Upper lobe of right lung (tissue), 1 donor: ENCODE data around the gene IRF2BP1. TPM values are rescaled to one million over a fixed set of nuclear protein-coding genes. Genes with fewer than 3 reads are reported as not detected.
A peak's percentile ranks its signal among the peaks of the same experiment; 100 is the strongest.

Experiments used
- ATAC-seq: fragments of 200-7000 bp; cut with Tn5 transposase; one replicate; pipeline ENCODE4 v1.9.1; 2020; ENCODE audit warnings: mild to moderate bottlenecking, moderate library complexity
- DNase-seq: peaks from one replicate; pipeline ENCODE4 v3.0.0-alpha.2; 2020
- H3K27ac ChIP-seq: fragments of 200-600 bp; one replicate; pipeline ENCODE4 v1.8.0; 2022
- H3K27me3 ChIP-seq: fragments of 200-600 bp; one replicate; pipeline ENCODE4 v1.8.0; 2022; ENCODE audit warnings: mild to moderate bottlenecking
- H3K36me3 ChIP-seq: fragments of 200-600 bp; one replicate; pipeline ENCODE4 v1.8.0; 2022
- H3K4me1 ChIP-seq: fragments of 200-600 bp; one replicate; pipeline ENCODE4 v1.8.0; 2022
- H3K4me3 ChIP-seq: fragments of 200-600 bp; one replicate; pipeline ENCODE4 v1.8.0; 2022; ENCODE audit warnings: mild to moderate bottlenecking
- H3K9me3 ChIP-seq: fragments of 200-600 bp; one replicate; pipeline ENCODE4 v1.8.0; 2022
- intact Hi-C: fragments of 100-400 bp; cut with DNase I; formaldehyde crosslinking; loops from one replicate; pipeline ENCODE4 v1.11.0; 2022
- total RNA-seq: library from RNA; stranded (reverse); fragmentation: NEBNext Ultra II Directional; extraction: Animal tissue kit (Norgen Biotek cat#: 25700); gene quantifications from one replicate; pipeline ENCODE4 v1.2.1, GENCODE V29; 2021
- TF ChIP-seq, protein P1 (sequence below): fragments of 200-600 bp; IDR thresholded peaks from one replicate; pipeline ENCODE4 v1.8.0; 2022; ENCODE audit warnings: antibody characterized with exemption
- donor health status: DM: no; HTN: yes; CAD: no; lungs with severe emphysema.

IRF2BP1 gene
- total RNA-seq, 1 donor from 2014 or later: 25.0 TPM

DNA sequence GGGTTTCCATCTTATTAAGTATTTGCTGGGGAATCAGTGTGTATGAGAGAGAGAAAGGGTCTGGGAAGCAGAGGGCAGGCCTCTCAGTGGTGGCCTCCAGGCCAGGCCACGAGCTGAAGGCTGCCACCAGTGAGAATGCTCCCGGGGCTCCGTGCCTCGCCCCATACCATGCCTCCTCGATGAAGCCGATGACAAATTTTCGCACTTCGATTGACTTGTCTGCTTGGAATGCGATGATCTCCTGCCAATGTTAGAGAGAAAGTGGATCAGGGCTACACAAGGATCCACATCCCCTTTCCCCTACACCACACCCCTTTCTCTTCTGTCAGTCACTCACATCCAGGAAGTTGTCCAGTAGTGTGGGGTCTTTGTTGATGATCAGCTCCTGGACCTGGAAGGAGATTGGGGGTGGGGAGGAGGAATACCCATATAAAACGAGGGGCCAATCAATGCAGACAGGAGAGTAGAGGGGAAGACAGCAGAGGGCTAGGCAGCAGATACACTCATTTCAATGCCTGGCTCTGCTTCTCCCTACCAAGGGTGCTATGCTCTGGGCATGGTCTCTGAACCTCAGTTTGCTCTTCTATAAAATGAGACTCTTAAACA, 33.7 kb downstream of the IRF2BP1 start:
- intact Hi-C loops: no loop called here
- DNase-seq: no peak

DNA sequence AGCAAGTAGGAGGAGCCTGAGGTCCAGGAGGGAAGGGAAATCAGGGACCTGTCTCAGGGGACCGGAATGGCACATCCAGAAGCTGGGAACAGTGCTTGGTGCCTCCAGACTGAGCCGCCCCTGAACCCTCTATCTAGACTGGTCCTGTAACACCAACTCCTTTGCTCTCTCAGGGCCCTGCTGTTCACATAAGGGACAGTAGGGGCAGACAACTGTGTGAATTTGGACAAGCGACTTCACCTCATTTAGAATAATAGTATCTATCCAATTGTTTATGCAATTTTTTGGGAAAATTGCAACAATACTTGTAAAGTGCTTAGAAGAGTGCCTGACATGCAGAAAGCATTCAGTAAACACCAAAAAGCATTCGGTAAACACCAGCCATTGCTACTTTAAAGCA, 37.0 kb downstream of the IRF2BP1 start:
- no peaks in the 10 kb centered on the region for H3K27me3 ChIP-seq
- H3K9me3 ChIP-seq: no peaks in the 10 kb centered on the region
- H3K27ac ChIP-seq: no peak overlapping the region
- intact Hi-C loops: no loop called here
- TF ChIP-seq, protein P1, sequence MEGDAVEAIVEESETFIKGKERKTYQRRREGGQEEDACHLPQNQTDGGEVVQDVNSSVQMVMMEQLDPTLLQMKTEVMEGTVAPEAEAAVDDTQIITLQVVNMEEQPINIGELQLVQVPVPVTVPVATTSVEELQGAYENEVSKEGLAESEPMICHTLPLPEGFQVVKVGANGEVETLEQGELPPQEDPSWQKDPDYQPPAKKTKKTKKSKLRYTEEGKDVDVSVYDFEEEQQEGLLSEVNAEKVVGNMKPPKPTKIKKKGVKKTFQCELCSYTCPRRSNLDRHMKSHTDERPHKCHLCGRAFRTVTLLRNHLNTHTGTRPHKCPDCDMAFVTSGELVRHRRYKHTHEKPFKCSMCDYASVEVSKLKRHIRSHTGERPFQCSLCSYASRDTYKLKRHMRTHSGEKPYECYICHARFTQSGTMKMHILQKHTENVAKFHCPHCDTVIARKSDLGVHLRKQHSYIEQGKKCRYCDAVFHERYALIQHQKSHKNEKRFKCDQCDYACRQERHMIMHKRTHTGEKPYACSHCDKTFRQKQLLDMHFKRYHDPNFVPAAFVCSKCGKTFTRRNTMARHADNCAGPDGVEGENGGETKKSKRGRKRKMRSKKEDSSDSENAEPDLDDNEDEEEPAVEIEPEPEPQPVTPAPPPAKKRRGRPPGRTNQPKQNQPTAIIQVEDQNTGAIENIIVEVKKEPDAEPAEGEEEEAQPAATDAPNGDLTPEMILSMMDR: no peak
- H3K36me3 ChIP-seq: peaks cover 98% of the 10 kb centered on the region
- no peaks in the 10 kb centered on the region for H3K4me1 ChIP-seq
- no peak for DNase-seq
- no peak overlapping the region for H3K4me3 ChIP-seq
- ATAC-seq: no peak

More for the DNA sequence above, 33.7 kb downstream of the IRF2BP1 start:
- TF ChIP-seq, protein P1: no peak
- ATAC-seq: no peak
- H3K9me3 ChIP-seq: no peaks in the 10 kb centered on the region
- H3K27ac ChIP-seq: no peak overlapping the region
- H3K4me3 ChIP-seq: no peak overlapping the region
- H3K36me3 ChIP-seq: peaks cover 85% of the 10 kb centered on the region
- no peaks in the 10 kb centered on the region for H3K4me1 ChIP-seq
- H3K27me3 ChIP-seq: no peaks in the 10 kb centered on the region

DNA sequence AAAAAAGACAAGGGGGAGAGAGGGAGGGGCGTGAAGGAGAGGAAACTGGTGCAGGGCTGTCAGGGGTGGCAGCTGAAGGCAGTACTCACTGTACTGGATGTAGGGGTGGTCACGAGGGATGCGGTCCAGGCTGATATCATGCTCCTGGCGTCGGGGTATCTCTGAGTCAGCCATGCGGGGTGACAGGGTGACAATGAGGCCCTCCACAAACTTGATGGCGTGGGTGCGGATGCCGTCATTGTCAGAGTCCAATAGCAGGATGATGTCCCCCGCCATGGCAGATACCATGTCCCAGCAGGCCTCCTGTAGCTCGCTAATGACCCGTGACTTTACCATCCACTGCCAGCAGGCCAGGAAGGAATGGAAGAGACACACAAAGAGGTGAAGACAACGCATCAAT, 38.3 kb downstream of the IRF2BP1 start:
- Histone ChIP-seq H3K9me3 (no peaks in the 10 kb centered on the region), H3K4me3 (no peak overlapping the region), H3K4me1 (no peaks in the 10 kb centered on the region), H3K27ac (no peak overlapping the region), H3K27me3 (no peaks in the 10 kb centered on the region), H3K36me3 (peaks cover 98% of the 10 kb centered on the region)
- ATAC-seq (no peak), DNase-seq (no peak)
- intact Hi-C loops: no loop called here
- TF ChIP-seq, protein P1: no peak

DNA sequence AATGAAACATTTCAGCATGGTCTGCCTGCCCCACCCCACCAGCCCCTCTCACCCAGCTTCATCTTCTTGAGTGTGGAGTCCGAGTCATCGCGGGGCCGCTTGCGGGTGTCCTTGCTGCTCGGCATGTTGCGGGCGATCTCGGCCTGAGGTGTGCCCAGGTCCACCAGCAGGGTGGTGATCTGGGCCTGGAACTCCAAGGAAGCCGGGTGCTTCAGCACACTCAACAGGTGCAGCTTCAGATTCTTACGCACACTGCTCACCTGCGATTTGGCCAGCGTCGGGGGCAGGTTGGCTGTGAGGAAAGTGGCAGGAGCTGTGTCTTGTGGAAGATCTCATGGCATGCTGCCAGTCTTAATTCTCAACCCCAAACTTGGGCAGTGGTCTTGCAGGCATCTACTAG, 43.7 kb downstream of the IRF2BP1 start:
- Histone ChIP-seq H3K27me3 (no peaks in the 10 kb centered on the region), H3K27ac (no peak overlapping the region), H3K4me1 (no peaks in the 10 kb centered on the region), H3K4me3 (no peak overlapping the region), H3K36me3 (peaks cover 100% of the 10 kb centered on the region), H3K9me3 (no peaks in the 10 kb centered on the region)
- ATAC-seq (no peak), DNase-seq (no peak)
- intact Hi-C loops: no loop called here
- TF ChIP-seq, protein P1: no peak

DNA sequence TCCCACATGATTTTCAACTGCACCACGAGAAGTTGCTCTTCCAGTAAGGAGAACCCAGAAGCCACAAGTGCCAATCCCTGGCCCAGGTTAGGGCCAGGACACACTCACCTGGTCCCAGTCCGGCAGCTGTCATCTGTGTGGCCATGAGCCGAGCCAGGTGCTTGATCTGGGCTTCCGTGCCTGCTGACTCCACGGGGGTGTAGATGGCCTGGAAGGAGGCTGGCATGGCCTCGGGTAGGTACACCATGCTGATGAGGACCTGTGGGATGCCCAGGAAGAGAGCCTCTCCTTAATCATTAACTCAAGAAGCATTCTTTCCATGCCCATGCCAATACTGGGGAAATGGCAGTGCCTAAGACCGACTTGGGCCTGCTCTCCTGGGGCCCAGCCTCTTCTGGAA, 51.0 kb downstream of the IRF2BP1 start:
- H3K27me3 ChIP-seq: no peaks in the 10 kb centered on the region
- H3K9me3 ChIP-seq: no peaks in the 10 kb centered on the region
- no peak overlapping the region for H3K27ac ChIP-seq
- no peaks in the 10 kb centered on the region for H3K4me1 ChIP-seq
- H3K36me3 ChIP-seq: peaks cover 99% of the 10 kb centered on the region
- H3K4me3 ChIP-seq: no peak overlapping the region
- intact Hi-C loops: no loop called here
- TF ChIP-seq, protein P1: no peak
- no peak for DNase-seq
- peak; percentile 88 for ATAC-seq

Other genes with a start within 250 kb of the IRF2BP1 start
- 54.4 TPM for gene EML2, start 246.7 kb downstream of the IRF2BP1 start, total RNA-seq
- gene GIPR, start 217.9 kb downstream of the IRF2BP1 start, total RNA-seq: 4.8 TPM
- 188 TPM for gene SNRPD2, start 194.2 kb downstream of the IRF2BP1 start, total RNA-seq
- gene QPCTL, start 193.5 kb downstream of the IRF2BP1 start, total RNA-seq: 7.0 TPM
- 16.5 TPM for gene FBXO46, start 155.2 kb downstream of the IRF2BP1 start, total RNA-seq
- not detected for gene MEIOSIN, start 152.7 kb downstream of the IRF2BP1 start, total RNA-seq
- gene SIX5, start 116.9 kb downstream of the IRF2BP1 start, total RNA-seq: 15.5 TPM
- 50.1 TPM for gene DMPK, start 103.7 kb downstream of the IRF2BP1 start, total RNA-seq
- 58.7 TPM for gene DMWD, start 93.3 kb downstream of the IRF2BP1 start, total RNA-seq
- 0.38 TPM for gene RSPH6A, start 70.8 kb downstream of the IRF2BP1 start, total RNA-seq
- gene SYMPK, start 23.0 kb downstream of the IRF2BP1 start, total RNA-seq: 70.6 TPM
- 1.6 TPM for gene FOXA3, start 21.8 kb downstream of the IRF2BP1 start, total RNA-seq
- 7.9 TPM for gene MYPOP, start 16.5 kb upstream of the IRF2BP1 start, total RNA-seq
- not detected for gene NANOS2, start 28.6 kb upstream of the IRF2BP1 start, total RNA-seq
- 21.2 TPM for gene NOVA2, start 87.7 kb upstream of the IRF2BP1 start, total RNA-seq
- 15.4 TPM for gene CCDC61, start 109.3 kb upstream of the IRF2BP1 start, total RNA-seq
- gene PGLYRP1, start 136.9 kb upstream of the IRF2BP1 start, total RNA-seq: 0.58 TPM
- gene IGFL4, start 154.9 kb upstream of the IRF2BP1 start, total RNA-seq: not detected
- not detected for gene IGFL3, start 238.5 kb upstream of the IRF2BP1 start, total RNA-seq